Measurements from ENCODE around the gene CMIP. TPM values are rescaled to one million over a fixed set of nuclear protein-coding genes. Genes with fewer than 3 reads are reported as not detected.

CMIP gene
- total and polyA plus RNA-seq, 7 donors: 1.4 to 8.9 (median 4.1) TPM

- H3K36me3 ChIP-seq (ENCODE audit: insufficient read depth in 1 of 2, low read depth in 1 of 2): no peaks in the 10 kb centered on the region
- WGBS, 3 donors: 93 to 96% (median 93%) methylated on average over 7 of the region's 7 CpGs
- intact Hi-C loops (cut with DNase I): no loop called here
- H3K27me3 ChIP-seq (ENCODE audit: insufficient read depth in 3 of 3, low read length in 2 of 3): no peaks in the 10 kb centered on the region
- H3K9me3 ChIP-seq: no peaks in the 10 kb centered on the region
- no peak overlapping the region for H3K27ac ChIP-seq
- ATAC-seq (no peak), DNase-seq (peak; percentile 3 to 13)
- H3K4me3 ChIP-seq: no peak overlapping the region
- TF ChIP-seq CTCF (IDR thresholded peaks at IDR 0.05): no peak
- H3K4me1 ChIP-seq: no peaks in the 10 kb centered on the region
Measured at GRCh38 chr16:81488687-81489411, 44.2 kb downstream of the CMIP start.

GRCh38 chr16:81489547-81490267, 45.1 kb downstream of the CMIP start:
- WGBS, 3 donors: 77 to 79% (median 78%) methylated on average over 11 to 12 of the region's 12 CpGs
- Histone ChIP-seq H3K36me3 (ENCODE audit: insufficient read depth in 1 of 2, low read depth in 1 of 2) (no peaks in the 10 kb centered on the region), H3K27ac (no peak overlapping the region), H3K27me3 (ENCODE audit: insufficient read depth in 3 of 3, low read length in 2 of 3) (no peaks in the 10 kb centered on the region), H3K9me3 (no peaks in the 10 kb centered on the region), H3K4me3 (no peak overlapping the region), H3K4me1 (no peaks in the 10 kb centered on the region)
- TF ChIP-seq CTCF (IDR thresholded peaks at IDR 0.05): no peak
- intact Hi-C loops (cut with DNase I): no loop called here
- peak; percentile 8 to 34 for DNase-seq
- ATAC-seq: no peak

- ATAC-seq (no peak), DNase-seq (peak in 1 of 2 donors; percentile 8)
- H3K27me3 ChIP-seq (ENCODE audit: insufficient read depth in 3 of 3, low read length in 2 of 3): no peaks in the 10 kb centered on the region
- WGBS, 3 donors: 48 to 61% (median 57%) methylated on average over 18 of the region's 18 CpGs
- H3K4me1 ChIP-seq: peaks cover 4% of the 10 kb centered on the region
- H3K4me3 ChIP-seq: no peak overlapping the region
- H3K27ac ChIP-seq: no peak overlapping the region
- H3K9me3 ChIP-seq: no peaks in the 10 kb centered on the region
- H3K36me3 ChIP-seq (ENCODE audit: insufficient read depth in 1 of 2, low read depth in 1 of 2): no peaks in the 10 kb centered on the region
- intact Hi-C loops (cut with DNase I): no loop called here
- no peak for TF ChIP-seq CTCF (IDR thresholded peaks at IDR 0.05)
Measured at GRCh38 chr16:81491541-81492188, 47.1 kb downstream of the CMIP start.

- Histone ChIP-seq H3K9me3 (no peaks in the 10 kb centered on the region), H3K36me3 (ENCODE audit: insufficient read depth in 1 of 2, low read depth in 1 of 2) (no peaks in the 10 kb centered on the region), H3K4me1 (peaks cover 4% of the 10 kb centered on the region), H3K27me3 (ENCODE audit: insufficient read depth in 3 of 3, low read length in 2 of 3) (no peaks in the 10 kb centered on the region), H3K4me3 (no peak overlapping the region), H3K27ac (no peak overlapping the region)
- intact Hi-C loops (cut with DNase I): no loop called here
- TF ChIP-seq CTCF (IDR thresholded peaks at IDR 0.05): no peak
- DNase-seq (peak in 1 of 2 donors; percentile 19), ATAC-seq (no peak)
- 56 to 66% (median 59%) methylated on average over 13 to 14 of the region's 14 CpGs for WGBS, 3 donors
Measured at GRCh38 chr16:81492311-81492761, 47.7 kb downstream of the CMIP start.
